Activated naive CD4-positive, alpha-beta T cell treated with anti-CD3 and anti-CD28 coated beads for 36 hours (primary cell): ENCODE data around the gene R3HDML. TPM values are rescaled to one million over a fixed set of nuclear protein-coding genes. Genes with fewer than 3 reads are reported as not detected.
A peak's percentile ranks its signal among the peaks of the same experiment; 100 is the strongest.
"Not testable (repeated sequence)": the region's sequence is repeated elsewhere in the genome, so short reads cannot be mapped to it uniquely, and the experiment has no call there.

Source experiments
- CTCF ChIA-PET: fragments of 350-600 bp; sonication (Branson Sonifier 250); formaldehyde crosslinking; loops from one replicate; lab custom pipeline; 2021; ENCODE audit warnings: antibody characterized with exemption; lab: Charles Lee
- DNase-seq: peaks from one replicate; pipeline ENCODE4 v3.0.0-alpha.2; 2020
- H3K27ac Mint-ChIP-seq: one replicate; pipeline ENCODE4 v1.8.0; 2021; ENCODE audit warnings: mild to moderate bottlenecking, mixed read lengths
- H3K27me3 Mint-ChIP-seq: one replicate; pipeline ENCODE4 v1.8.0; 2021; ENCODE audit warnings: low read depth, mixed read lengths
- H3K36me3 Mint-ChIP-seq: one replicate; pipeline ENCODE4 v1.8.0; 2021; ENCODE audit warnings: low read depth, mixed read lengths
- H3K4me1 Mint-ChIP-seq: one replicate; pipeline ENCODE4 v1.8.0; 2021; ENCODE audit warnings: low read depth, mixed read lengths
- H3K4me3 Mint-ChIP-seq: one replicate; pipeline ENCODE4 v1.8.0; 2021; ENCODE audit warnings: mild to moderate bottlenecking, moderate library complexity, mixed read lengths
- H3K9me3 Mint-ChIP-seq: one replicate; pipeline ENCODE4 v1.8.0; 2021; ENCODE audit warnings: mixed read lengths
- intact Hi-C: fragments of 100-400 bp; cut with micrococcal nuclease; formaldehyde crosslinking; loops from one replicate; pipeline ENCODE4 v1.15.1; 2023
- total RNA-seq, 2 experiments: library from RNA; stranded (reverse); gene quantifications; one replicate each; pipeline ENCODE4 v1.2.3, GENCODE V29; 2021

The R3HDML gene
- total RNA-seq, 2 experiments from 2014 or later = not detected

GRCh38 chr20:44335675-44336074 lies 1.2 kb upstream of the R3HDML start:
- Mint-ChIP-seq H3K4me3 (no peak overlapping the region), H3K9me3 (no peaks in the 10 kb centered on the region), H3K27me3 (peaks cover 4% of the 10 kb centered on the region), H3K4me1 (no peaks in the 10 kb centered on the region), H3K36me3 (no peaks in the 10 kb centered on the region), H3K27ac (no peak overlapping the region)
- no peak for DNase-seq
- CTCF ChIA-PET = no interaction called here
- intact Hi-C loops = no loop called here

- Mint-ChIP-seq H3K4me1 (no peaks in the 10 kb centered on the region), H3K27me3 (peaks cover 4% of the 10 kb centered on the region), H3K36me3 (no peaks in the 10 kb centered on the region), H3K27ac (no peak overlapping the region), H3K4me3 (no peak overlapping the region), H3K9me3 (no peaks in the 10 kb centered on the region)
- intact Hi-C loops = no loop called here
- no peak for DNase-seq
- CTCF ChIA-PET = no interaction called here
These were observed 757 bp upstream of the R3HDML start for GRCh38 chr20:44336086-44336485.

- no peaks in the 10 kb centered on the region for H3K36me3 Mint-ChIP-seq
- no peaks in the 10 kb centered on the region for H3K27me3 Mint-ChIP-seq
- intact Hi-C loops = no loop called here
- no peak for DNase-seq
- H3K9me3 Mint-ChIP-seq = no peaks in the 10 kb centered on the region
- H3K27ac Mint-ChIP-seq = no peak overlapping the region
- H3K4me1 Mint-ChIP-seq = no peaks in the 10 kb centered on the region
- CTCF ChIA-PET = interaction anchor here (0.7 kb wide), 1 partner anchor 31 kb away, joined by 3 read pairs; the partner anchor contains the start of gene FITM2
- no peak overlapping the region for H3K4me3 Mint-ChIP-seq
These were observed 5.4 kb downstream of the R3HDML start for GRCh38 chr20:44342248-44342647.

DNA sequence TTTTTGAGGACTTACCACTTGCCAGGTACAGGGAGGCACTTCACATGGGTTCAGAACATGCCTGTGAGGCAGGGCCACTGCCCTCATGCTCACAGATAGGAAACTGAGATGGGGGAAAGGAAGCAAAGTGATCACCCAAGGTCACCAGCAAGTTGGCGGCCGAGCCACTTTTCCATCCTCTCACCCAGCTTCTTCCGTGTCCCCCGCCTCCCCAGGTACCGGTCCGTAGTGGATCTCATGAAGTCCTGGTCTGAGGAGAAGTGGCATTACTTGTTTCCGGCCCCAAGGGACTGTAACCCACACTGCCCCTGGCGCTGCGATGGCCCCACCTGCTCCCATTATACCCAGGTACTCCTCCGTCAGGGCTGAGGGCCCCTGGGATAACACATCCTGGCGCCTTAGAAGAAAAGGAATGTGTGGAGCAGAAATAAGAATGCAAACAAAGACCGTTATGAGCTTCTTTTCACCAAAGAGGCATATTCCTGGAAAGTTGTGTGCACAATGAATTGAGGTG lies 6.4 kb downstream of the R3HDML start:
- Mint-ChIP-seq H3K4me3 (no peak overlapping the region), H3K27me3 (no peaks in the 10 kb centered on the region), H3K9me3 (no peaks in the 10 kb centered on the region), H3K27ac (no peak overlapping the region), H3K36me3 (no peaks in the 10 kb centered on the region), H3K4me1 (no peaks in the 10 kb centered on the region)
- no peak for DNase-seq
- CTCF ChIA-PET = no interaction called here
- intact Hi-C loops = no loop called here

DNA sequence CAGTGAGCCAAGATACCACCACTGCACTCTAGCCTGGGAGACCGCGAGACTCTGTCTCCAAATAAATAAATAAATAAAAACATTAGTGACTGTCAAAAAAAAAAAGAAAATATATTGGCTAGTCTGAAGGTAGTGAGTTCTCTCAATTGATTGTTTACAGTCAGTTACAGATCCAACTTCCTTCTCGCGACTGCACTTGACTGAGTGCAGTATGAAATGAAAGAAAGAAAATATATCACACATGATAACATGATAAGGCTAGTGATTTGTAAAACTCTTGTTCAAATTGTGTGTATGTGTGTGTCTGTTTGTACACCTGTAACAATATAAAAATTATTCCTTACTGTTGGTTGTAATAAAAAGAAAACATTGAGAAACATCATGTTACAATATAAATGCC lies 7.9 kb downstream of the R3HDML start:
- H3K27ac Mint-ChIP-seq = no peak overlapping the region
- H3K4me3 Mint-ChIP-seq = no peak overlapping the region
- DNase-seq = no peak
- intact Hi-C loops = no loop called here
- H3K27me3 Mint-ChIP-seq = no peaks in the 10 kb centered on the region
- CTCF ChIA-PET = interaction anchor here (0.6 kb wide), 1 partner anchor 112 kb away, joined by 3 read pairs; no protein-coding TSS in a partner anchor
- no peaks in the 10 kb centered on the region for H3K9me3 Mint-ChIP-seq
- no peaks in the 10 kb centered on the region for H3K36me3 Mint-ChIP-seq
- no peaks in the 10 kb centered on the region for H3K4me1 Mint-ChIP-seq

GRCh38 chr20:44345147-44345546 lies 8.3 kb downstream of the R3HDML start:
- Mint-ChIP-seq H3K27ac (no peak overlapping the region), H3K4me1 (no peaks in the 10 kb centered on the region), H3K36me3 (no peaks in the 10 kb centered on the region), H3K4me3 (no peak overlapping the region), H3K27me3 (no peaks in the 10 kb centered on the region), H3K9me3 (no peaks in the 10 kb centered on the region)
- no peak for DNase-seq
- CTCF ChIA-PET = interaction anchor here (0.8 to 0.9 kb wide), 2 partner anchors 39 to 128 kb away, joined by 3 read pairs; no protein-coding TSS in a partner anchor
- intact Hi-C loops = no loop called here

DNA sequence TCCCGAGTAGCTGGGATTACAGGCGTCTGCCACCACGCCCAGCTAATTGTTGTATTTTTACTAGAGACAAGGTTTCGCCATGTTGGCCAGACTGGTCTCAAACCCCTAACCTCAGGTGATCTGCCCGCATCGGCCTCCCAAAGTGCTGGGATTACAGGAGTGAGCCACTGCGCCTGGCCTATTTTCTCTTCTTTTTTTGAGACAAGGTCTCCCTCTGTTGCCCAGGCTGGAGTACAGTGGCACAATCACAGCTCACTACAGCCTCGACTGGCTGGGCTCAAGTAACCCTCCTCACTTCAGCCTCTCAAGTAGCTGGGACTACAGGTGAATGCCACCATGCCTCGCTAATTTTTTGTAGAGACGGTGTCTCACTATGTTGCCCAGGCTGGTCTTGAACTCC lies 9.1 kb downstream of the R3HDML start:
- H3K4me3 Mint-ChIP-seq, H3K4me1 Mint-ChIP-seq, H3K27ac Mint-ChIP-seq, DNase-seq, intact Hi-C loops, H3K36me3 Mint-ChIP-seq, H3K9me3 Mint-ChIP-seq, H3K27me3 Mint-ChIP-seq: not testable (repeated sequence)
- CTCF ChIA-PET = interaction anchor here (0.8 to 0.9 kb wide), 3 partner anchors 38 to 387 kb away, joined by 3 read pairs; no protein-coding TSS in a partner anchor

DNA sequence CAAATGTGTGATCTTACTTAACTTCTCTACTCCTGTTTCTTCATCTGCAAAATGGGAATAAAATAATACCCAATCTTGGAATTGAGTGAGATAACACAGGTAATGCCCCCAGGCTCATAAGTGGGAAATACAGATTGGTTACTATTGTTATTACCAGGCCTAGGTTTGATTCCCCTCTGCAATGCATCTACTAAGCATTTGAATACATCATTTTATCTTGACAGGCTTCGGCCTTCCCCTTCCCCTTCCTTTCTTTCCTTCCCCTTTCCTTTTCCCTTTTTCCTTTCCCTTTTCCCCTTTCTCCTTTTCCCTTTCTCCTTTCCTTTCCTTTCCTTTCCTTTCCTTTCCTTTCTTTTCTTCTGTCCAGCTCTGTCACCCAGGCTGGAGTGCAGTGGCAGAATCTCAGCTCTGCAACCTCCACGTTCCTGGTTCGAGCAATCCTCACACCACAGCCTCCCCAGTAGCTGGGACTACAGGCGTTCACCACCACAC lies 11.4 kb downstream of the R3HDML start:
- no peaks in the 10 kb centered on the region for H3K36me3 Mint-ChIP-seq
- no peak overlapping the region for H3K4me3 Mint-ChIP-seq
- no peak for DNase-seq
- no peaks in the 10 kb centered on the region for H3K9me3 Mint-ChIP-seq
- CTCF ChIA-PET = no interaction called here
- H3K4me1 Mint-ChIP-seq = no peaks in the 10 kb centered on the region
- H3K27ac Mint-ChIP-seq = no peak overlapping the region
- H3K27me3 Mint-ChIP-seq = no peaks in the 10 kb centered on the region
- intact Hi-C loops = no loop called here

- H3K4me1 Mint-ChIP-seq = no peaks in the 10 kb centered on the region
- no peak for DNase-seq
- H3K9me3 Mint-ChIP-seq = no peaks in the 10 kb centered on the region
- intact Hi-C loops = no loop called here
- no peaks in the 10 kb centered on the region for H3K36me3 Mint-ChIP-seq
- H3K27me3 Mint-ChIP-seq = no peaks in the 10 kb centered on the region
- no peak overlapping the region for H3K27ac Mint-ChIP-seq
- no peak overlapping the region for H3K4me3 Mint-ChIP-seq
- CTCF ChIA-PET = no interaction called here
These were observed 12.5 kb downstream of the R3HDML start for GRCh38 chr20:44349349-44349748.

- Mint-ChIP-seq H3K27ac (no peak overlapping the region), H3K36me3 (no peaks in the 10 kb centered on the region), H3K27me3 (no peaks in the 10 kb centered on the region), H3K4me1 (no peaks in the 10 kb centered on the region), H3K9me3 (no peaks in the 10 kb centered on the region), H3K4me3 (no peak overlapping the region)
- intact Hi-C loops = no loop called here
- no peak for DNase-seq
- CTCF ChIA-PET = interaction anchor here (1.1 kb wide), 1 partner anchor 133 kb away, joined by 6 read pairs; no protein-coding TSS in a partner anchor
These were observed 13.7 kb downstream of the R3HDML start for GRCh38 chr20:44350567-44350966.

DNA sequence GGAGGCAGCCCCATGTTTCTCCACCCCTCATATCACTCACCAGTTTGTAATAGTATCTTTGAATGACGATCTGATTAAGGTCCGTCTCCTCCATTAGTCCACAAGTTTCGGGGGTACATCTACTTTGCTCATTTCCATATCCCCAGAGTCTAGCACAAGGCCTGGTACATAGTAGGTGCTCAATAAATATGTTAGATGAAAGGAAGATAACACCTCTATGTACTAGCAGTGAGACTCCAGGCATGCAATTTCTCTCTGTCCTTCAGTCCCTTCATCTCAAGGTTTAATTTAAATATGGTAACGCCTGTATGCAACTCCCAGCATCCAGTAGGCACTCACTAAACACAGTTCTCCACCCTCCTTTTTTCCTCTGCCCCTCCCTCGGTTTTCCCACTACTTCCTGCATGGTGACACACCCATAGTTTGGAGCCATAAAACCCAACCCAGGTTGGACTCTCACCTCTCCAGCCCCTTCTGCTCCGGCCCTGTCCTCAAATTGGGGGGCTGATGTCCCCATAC lies 18.2 kb downstream of the R3HDML start:
- Mint-ChIP-seq H3K27me3 (no peaks in the 10 kb centered on the region), H3K9me3 (no peaks in the 10 kb centered on the region)
- CTCF ChIA-PET = no interaction called here

GRCh38 chr20:44355498-44356352 lies 18.9 kb downstream of the R3HDML start, which contains the start of gene HNF4A:
Gene HNF4A, plus strand, starts transcription at chr20:44355699. Its CDS starts 106 bp downstream, at chr20:44355805.
- intact Hi-C loops = no loop called here
- CTCF ChIA-PET = no interaction called here
- Mint-ChIP-seq H3K9me3 (no peaks in the 10 kb centered on the region), H3K4me1 (no peaks in the 10 kb centered on the region), H3K36me3 (no peaks in the 10 kb centered on the region), H3K27ac (peak within 1 kb of the TSS; percentile 10), H3K27me3 (no peaks in the 10 kb centered on the region), H3K4me3 (no peak within 1 kb of the TSS)
- no peak for DNase-seq

More for the DNA sequence above, 18.2 kb downstream of the R3HDML start:
- intact Hi-C loops = no loop called here
- no peak for DNase-seq
- Mint-ChIP-seq H3K4me3 (no peak overlapping the region), H3K36me3 (no peaks in the 10 kb centered on the region), H3K27ac (peak overlapping the region; percentile 10), H3K4me1 (no peaks in the 10 kb centered on the region)
